Eye (tissue), 1 donor: ENCODE data around the gene CAPN7.

ENCODE experiments used
- DNase-seq: peaks from one replicate; pipeline ENCODE4 v3.0.0-alpha.2; 2015

The CAPN7 gene

GRCh38 chr3:15301761-15302160, 95.7 kb downstream of the CAPN7 start:
- DNase-seq: no peak
